ENCODE data around the gene SNAP91.
"Not testable (repeated sequence)": the region's sequence is repeated elsewhere in the genome, so short reads cannot be mapped to it uniquely, and the experiment has no call there.

The SNAP91 gene

GRCh38 chr6:83615025-83615999, 93.6 kb downstream of the SNAP91 start:
- peak; percentile 5 for DNase-seq

- DNase-seq: no peak
These were observed 95.5 kb downstream of the SNAP91 start for GRCh38 chr6:83613378-83613777.

GRCh38 chr6:83609248-83609647, 99.7 kb downstream of the SNAP91 start:
- no peak for DNase-seq

GRCh38 chr6:83605517-83605916, 103.4 kb downstream of the SNAP91 start:
- DNase-seq: no peak

GRCh38 chr6:83603551-83603950, 105.3 kb downstream of the SNAP91 start:
- no peak for DNase-seq

GRCh38 chr6:83601119-83601518, 107.8 kb downstream of the SNAP91 start:
- no peak for DNase-seq

- no peak for DNase-seq
These were observed 108.4 kb downstream of the SNAP91 start for GRCh38 chr6:83600459-83600858.

- no peak for DNase-seq
These were observed 111.4 kb downstream of the SNAP91 start for GRCh38 chr6:83597511-83597910.

- DNase-seq: no peak
These were observed 111.8 kb downstream of the SNAP91 start for GRCh38 chr6:83597051-83597450.

- no peak for DNase-seq
These were observed 114.0 kb downstream of the SNAP91 start for GRCh38 chr6:83594941-83595340.

GRCh38 chr6:83593395-83593785, 115.5 kb downstream of the SNAP91 start:
- no peak for DNase-seq

GRCh38 chr6:83592770-83593394, 116.0 kb downstream of the SNAP91 start:
- DNase-seq: peak; percentile 3

- DNase-seq: no peak
These were observed 118.5 kb downstream of the SNAP91 start for GRCh38 chr6:83590416-83590815.

GRCh38 chr6:83589076-83589475, 119.8 kb downstream of the SNAP91 start:
- DNase-seq: no peak

GRCh38 chr6:83578057-83578456, 130.8 kb downstream of the SNAP91 start:
- DNase-seq: no peak

GRCh38 chr6:83574783-83575182, 134.1 kb downstream of the SNAP91 start:
- no peak for DNase-seq

GRCh38 chr6:83571663-83572185, 137.2 kb downstream of the SNAP91 start:
- not testable (repeated sequence) for DNase-seq

GRCh38 chr6:83558975-83559374, 149.9 kb downstream of the SNAP91 start:
- no peak for DNase-seq

- DNase-seq: no peak
These were observed 152.0 kb downstream of the SNAP91 start for GRCh38 chr6:83556871-83557270.

- not testable (repeated sequence) for DNase-seq
These were observed 157.2 kb downstream of the SNAP91 start for GRCh38 chr6:83551748-83552147.

- not testable (repeated sequence) for DNase-seq
These were observed 158.4 kb downstream of the SNAP91 start for GRCh38 chr6:83550482-83550881.

GRCh38 chr6:83546636-83547035, 162.3 kb downstream of the SNAP91 start:
- DNase-seq: no peak

GRCh38 chr6:83539678-83540077, 169.2 kb downstream of the SNAP91 start:
- DNase-seq: no peak

Data from NCI-H526 treated with DMSO at 0.1 percent for 48 hours (cell line).